HG03025 (cell line): Measurements from ENCODE around the gene FBXO48.

Experiments used
- ATAC-seq: cut with Tn5 transposase; IDR thresholded peaks from one replicate; pipeline ENCODE4 v1.9.1; 2021; ENCODE audit warnings: mild to moderate bottlenecking, moderate library complexity; ENCODE audit not compliant: unreplicated experiment, low FRiP score

Gene FBXO48

GRCh38 chr2:68467077-68467960, at the start of gene FBXO48, which contains the start of gene APLF:
TSS of gene FBXO48 (minus strand) at chr2:68467294. CDS start at chr2:68465145, 2,149 bp downstream.
TSS of gene APLF (plus strand) at chr2:68467585. CDS start at chr2:68467732, 147 bp downstream.
- ATAC-seq = peak; percentile 92

- no peak for ATAC-seq
Observed at GRCh38 chr2:68516051-68516955, 49.2 kb upstream of the FBXO48 start.

- no peak for ATAC-seq
Observed at GRCh38 chr2:68514316-68514929, 47.3 kb upstream of the FBXO48 start.

- no peak for ATAC-seq
Observed at GRCh38 chr2:68512966-68513365, 45.9 kb upstream of the FBXO48 start.

- ATAC-seq = no peak
Observed at GRCh38 chr2:68512326-68512725, 45.2 kb upstream of the FBXO48 start.

GRCh38 chr2:68506170-68506569, 39.1 kb upstream of the FBXO48 start:
- ATAC-seq = no peak

- no peak for ATAC-seq
Observed at GRCh38 chr2:68505603-68506159, 38.6 kb upstream of the FBXO48 start.

- ATAC-seq = no peak
Observed at GRCh38 chr2:68501768-68502167, 34.7 kb upstream of the FBXO48 start.

- no peak for ATAC-seq
Observed at GRCh38 chr2:68500649-68501048, 33.6 kb upstream of the FBXO48 start.

GRCh38 chr2:68499133-68499532, 32.0 kb upstream of the FBXO48 start:
- no peak for ATAC-seq

- no peak for ATAC-seq
Observed at GRCh38 chr2:68491582-68491981, 24.5 kb upstream of the FBXO48 start.

- no peak for ATAC-seq
Observed at GRCh38 chr2:68489282-68489681, 22.2 kb upstream of the FBXO48 start.

- ATAC-seq = peak; percentile 47
Observed at GRCh38 chr2:68488605-68489004, 21.5 kb upstream of the FBXO48 start.

GRCh38 chr2:68487773-68488355, 20.8 kb upstream of the FBXO48 start:
- ATAC-seq = no peak

GRCh38 chr2:68483011-68483410, 15.9 kb upstream of the FBXO48 start:
- no peak for ATAC-seq

GRCh38 chr2:68482296-68482820, 15.3 kb upstream of the FBXO48 start:
- ATAC-seq = no peak

- ATAC-seq = no peak
Observed at GRCh38 chr2:68478688-68479087, 11.6 kb upstream of the FBXO48 start.

- no peak for ATAC-seq
Observed at GRCh38 chr2:68476454-68476853, 9.4 kb upstream of the FBXO48 start.

GRCh38 chr2:68475576-68475975, 8.5 kb upstream of the FBXO48 start:
- ATAC-seq = no peak

GRCh38 chr2:68475110-68475509, 8.0 kb upstream of the FBXO48 start:
- ATAC-seq = no peak
